ENCODE data around the gene ASIC2.

The ASIC2 gene

DNA sequence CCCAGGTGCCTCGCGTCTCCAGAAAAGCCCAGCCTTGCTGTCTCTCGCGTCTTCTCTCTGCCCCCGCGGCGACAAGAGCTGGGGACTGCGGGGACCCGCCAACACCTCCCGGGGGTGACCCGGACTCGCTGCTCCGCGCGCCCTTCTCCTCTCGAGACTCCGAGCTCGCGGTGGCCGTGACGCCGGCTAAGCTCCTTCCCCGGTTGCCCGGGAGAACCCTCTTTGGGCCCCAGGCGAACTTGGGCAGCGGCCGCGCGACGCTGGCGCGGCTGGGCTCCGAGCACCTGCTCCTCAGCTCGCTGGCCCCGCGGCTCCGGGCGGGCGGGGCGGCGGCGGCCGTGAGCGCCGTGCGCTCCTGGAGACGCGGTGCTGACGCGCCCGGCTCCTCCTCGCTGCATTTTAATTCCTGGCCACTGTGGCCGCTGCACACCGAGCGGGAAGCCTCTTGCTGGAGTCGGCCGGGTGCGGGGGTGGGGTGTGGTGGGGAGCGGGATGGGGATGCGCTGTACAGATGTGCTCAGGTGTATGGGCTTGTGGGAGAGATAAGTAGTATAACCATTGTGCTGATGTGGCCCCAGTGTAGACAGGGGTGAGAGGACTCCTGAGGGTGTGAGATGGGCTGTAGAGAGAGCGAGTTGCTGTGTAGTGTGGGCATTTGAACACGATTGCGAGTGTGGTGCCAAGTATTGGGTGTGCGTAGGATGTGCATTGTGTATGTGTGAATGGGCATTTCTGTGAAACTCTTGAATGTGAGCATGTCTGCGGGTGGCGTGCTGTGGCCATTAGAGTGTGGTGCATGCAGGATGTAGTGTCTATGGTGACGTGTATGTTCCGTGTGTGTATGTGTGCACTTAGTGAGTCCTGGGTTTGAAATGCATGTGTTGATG is at the start of gene ASIC2:
TSS of gene ASIC2 (minus strand) at position 315 of the 887 bp plus-strand sequence.
- no peak for DNase-seq (ENCODE audit: low read depth)

DNA sequence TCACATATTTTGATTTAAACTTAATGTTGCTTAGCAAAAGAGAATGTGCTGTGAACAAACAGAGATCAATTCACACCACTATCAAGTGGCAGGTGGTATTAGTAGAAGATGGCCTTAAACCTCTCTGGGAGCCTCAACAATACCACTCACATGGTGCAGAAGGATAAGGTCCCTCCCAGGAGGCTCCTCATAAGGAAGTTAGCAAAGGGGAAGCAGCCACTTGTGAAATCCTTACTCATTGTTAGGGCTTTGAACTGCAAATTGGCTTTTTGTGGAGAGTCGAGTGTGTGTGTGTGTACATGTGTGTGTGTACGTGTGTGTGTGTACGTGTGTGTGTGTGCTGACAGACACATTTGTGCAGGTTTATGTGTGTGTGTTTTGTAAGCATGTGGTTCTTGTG is 48.9 kb upstream of the ASIC2 start:
- no peak for DNase-seq (ENCODE audit: low read depth)

DNA sequence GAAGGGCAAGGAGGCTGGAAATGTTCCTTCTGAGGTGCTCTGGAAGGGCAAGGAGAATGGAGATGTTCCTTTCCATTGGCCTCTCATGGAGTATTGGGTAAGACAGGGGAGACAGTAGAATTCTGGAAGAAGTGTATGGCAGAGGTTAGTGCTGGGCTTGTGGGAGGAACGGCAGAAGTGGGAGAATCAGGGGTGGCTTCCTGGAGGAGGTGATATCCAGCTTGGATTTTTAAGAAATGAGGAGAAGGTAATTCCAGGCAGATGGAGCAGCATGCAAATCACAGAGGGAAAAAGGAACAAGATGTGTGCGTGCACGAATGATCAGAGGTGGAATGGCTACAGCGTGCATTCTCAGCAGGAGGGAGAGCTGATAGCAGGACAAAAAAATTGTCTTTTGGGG is 45.1 kb upstream of the ASIC2 start:
- DNase-seq (ENCODE audit: low read depth) = no peak

DNA sequence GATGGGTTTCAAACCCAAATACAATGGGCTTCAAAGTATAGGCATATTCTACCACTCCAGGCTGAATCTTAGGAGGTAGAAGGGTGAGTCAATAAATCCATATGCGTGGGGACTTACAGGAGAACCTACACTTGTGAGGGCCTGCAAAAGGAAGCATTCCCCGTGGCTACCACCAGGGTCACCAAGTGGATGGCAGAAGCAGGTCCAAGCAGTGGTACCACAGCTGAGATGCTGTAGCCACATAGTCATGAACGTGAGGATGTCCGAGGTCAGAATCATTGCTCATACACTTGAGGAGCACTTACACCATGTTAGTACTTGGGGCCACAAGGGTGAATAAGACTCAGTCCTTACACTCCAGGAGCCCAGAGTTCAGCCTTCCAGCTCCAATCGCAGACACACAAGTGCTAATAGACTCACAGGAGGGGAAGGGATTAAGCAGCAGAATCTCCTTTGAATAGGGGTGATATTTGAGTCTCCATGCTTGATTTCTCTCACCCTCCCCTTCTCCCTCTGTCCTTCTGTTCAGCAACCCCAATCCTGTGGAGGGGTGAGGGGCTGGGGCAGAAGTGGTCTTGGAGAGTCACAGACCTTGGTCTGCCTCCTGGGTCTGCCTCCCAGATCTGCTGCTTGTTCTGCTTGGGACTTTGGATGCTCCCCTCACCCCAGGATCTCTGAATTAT is 42.5 kb upstream of the ASIC2 start:
- no peak for DNase-seq (ENCODE audit: low read depth)

DNA sequence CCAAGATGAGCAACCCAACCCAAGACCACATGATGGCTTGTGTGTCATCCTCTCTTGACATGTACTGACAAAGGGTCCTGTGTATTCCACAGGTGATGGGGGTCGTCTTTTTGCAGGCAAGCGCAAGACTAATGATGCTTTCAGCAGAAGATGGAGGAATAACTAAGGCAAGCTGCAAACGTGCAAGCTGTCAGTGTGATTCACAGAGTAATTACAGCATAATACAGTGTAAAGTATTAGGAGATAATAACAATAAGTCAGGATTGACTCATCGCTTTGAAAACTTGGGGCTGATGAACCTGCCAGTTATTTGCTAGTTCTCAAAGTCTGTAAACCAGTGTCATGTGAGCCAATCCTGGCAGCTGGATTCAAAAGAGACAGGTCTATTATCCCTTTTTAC is 41.6 kb upstream of the ASIC2 start:
- no peak for DNase-seq (ENCODE audit: low read depth)

DNA sequence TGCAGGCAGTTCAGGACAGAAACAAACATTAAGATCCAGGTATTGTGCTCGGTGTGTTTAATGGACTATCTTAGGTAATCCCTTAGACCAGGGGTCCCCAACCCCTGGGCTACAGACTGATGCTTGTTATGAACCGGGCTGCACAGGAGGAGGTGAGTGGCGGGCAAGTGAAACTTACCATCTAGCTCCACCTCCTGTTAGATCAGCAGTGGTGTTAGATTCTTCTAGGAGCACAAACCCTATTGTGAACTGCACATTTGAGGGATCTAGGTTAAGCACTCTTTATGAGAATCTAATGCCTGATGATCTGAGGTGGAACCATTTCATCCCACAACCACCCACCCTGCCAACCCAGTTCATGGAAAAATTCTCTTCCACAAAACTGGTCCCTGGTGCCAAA is 37.8 kb upstream of the ASIC2 start:
- DNase-seq (ENCODE audit: low read depth) = no peak

DNA sequence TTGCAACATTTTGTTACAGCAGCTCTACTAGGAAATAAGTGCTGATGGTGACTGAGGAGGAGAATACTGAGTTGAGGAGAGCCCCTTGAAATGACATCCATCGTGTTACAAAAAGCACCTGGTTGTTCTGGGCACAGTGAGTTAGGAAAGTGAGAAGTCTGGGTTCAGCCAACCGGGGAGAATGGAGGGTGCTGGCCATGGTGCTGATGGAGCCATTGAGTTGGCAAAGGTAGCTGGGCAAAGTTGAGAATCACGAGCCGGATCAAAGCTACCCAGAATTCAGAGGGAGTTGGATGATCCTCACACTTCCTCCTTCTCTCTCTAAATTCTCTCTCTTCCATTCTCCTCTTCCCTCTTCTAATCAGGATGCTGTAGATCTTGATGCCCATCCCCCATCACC is 35.0 kb upstream of the ASIC2 start:
- DNase-seq (ENCODE audit: low read depth) = no peak

DNA sequence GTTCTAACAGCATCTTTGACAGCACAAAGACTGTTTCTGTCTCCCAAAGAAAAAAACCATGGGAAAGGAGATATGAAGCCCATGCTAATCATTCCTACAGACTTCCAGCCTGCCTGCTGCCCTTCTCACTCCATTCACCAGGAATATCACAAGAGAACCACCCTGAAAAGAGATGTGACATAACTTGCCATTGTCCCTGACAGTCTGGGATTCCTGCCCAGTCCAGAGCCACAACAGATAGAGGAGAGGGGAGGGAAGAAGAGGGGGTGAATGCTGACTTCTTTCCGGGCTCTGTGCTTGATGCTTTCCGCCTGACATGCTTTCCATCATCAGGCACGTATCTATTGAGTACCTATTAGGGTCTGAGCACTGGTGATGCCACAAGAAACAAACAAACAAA is 31.6 kb upstream of the ASIC2 start:
- no peak for DNase-seq (ENCODE audit: low read depth)

DNA sequence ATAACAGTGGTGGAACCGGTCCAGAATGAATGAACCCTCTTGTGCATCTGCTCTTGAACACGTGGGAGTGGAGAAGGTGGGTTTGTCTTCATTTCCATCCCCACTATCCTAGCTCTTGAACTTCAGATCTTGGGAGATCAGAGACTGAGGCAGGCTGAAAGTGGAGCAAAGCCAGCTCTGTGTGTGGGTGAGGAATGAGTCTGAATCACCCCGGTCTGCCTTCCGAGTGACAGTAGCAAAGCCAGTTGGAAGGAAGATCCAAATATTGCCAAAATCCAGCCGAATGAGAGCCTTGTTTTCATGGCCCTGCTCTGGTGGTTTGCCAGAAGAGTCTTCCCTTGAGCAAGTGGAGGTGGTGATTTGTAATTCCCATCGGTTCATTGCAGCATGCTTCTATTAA is 29.0 kb upstream of the ASIC2 start:
- DNase-seq (ENCODE audit: low read depth) = no peak

DNA sequence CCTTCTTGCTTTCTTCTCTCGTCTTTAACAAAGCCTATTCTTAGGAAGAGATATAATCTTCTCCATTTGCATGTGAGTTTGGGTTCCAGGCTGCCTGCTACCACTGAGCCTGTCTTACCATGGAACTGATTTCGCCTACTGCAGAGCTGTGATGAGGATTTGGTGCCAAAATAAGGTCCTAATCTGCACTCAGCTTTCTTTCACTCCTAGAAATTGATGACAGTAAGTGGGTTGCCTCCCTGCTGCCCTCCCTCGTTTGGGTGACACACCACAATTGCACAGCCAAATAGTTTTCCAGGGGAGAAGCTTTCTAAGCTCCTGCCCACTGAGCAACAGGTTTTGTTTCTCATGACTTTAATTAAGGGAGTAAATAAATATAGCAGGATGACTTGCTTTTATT is 25.1 kb upstream of the ASIC2 start:
- no peak for DNase-seq (ENCODE audit: low read depth)

DNA sequence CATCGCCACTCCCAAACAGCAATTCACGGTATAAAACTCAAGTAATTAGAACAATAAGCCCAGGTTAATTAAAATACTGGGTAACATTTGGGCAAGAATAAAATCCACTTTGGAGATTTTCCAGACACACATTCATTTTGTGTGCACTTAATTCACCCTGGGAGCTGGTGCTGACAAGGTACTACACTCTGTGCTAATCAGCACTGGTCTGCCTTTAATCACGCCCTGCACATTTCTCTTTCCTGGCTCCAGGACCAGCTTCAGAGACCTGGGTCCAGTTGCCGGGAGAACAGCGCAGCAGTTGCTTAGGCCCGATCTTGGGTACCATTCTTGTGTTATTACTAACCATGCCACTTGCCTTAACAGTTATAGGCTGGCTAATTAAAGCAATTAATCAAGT is 23.7 kb upstream of the ASIC2 start:
- DNase-seq (ENCODE audit: low read depth) = no peak

DNA sequence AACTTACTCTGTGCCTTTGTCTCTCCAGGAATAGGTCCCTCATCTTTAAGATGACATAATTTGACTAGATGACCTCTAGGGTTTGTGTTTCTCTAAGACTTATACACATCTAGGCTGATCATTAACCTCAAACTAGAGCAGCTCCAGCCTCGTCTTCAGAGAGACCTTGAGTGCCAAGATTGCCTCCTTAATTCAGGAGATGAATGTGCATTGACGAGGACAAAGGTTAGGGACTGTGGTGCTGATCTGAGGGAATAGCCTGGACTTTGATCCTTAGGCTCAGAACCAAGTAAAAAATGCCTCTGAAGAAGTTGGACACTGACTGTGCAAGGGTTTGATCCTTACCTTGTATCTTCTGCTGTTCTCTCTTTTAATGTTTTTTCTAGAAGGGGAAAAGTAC is 17.2 kb upstream of the ASIC2 start:
- DNase-seq (ENCODE audit: low read depth) = no peak

DNA sequence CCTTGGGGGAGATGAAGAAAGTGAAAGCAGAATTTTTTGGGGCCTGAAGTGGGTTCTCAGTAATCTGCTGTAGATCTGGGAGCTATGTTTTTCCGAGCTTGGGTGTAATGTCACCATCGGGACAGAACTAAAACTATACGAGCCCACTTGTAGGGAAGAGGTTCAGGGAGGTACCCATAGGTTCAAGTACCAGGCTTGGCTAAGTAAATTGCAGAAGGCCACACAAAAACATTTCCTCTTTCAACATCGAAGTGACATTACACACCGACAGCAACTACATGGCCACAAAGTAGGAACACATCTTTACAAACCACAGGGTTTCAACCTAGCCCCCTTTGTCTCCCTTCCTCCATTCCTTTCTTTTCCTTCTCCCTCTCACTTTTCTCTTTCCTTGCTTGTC is 10.2 kb upstream of the ASIC2 start:
- no peak for DNase-seq (ENCODE audit: low read depth)

DNA sequence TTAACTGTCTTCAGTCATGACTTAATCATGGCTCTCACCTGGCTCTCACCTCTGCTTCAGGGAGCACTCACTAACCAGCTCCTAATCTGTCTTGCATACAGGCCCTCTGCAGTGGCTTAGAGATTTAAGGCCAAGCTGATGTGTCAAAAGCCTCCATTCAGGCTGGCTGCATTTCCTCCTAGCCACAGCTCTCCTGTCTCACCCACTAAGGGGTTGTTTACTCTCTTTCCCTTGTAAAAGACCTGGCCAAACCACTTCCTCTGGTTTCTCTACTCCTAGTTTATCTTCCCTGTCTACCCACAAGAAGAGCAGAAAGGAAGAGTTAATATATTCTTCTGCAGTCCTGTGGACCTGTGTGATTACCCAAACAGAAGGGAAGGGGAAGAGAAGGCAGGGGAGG is 9.3 kb upstream of the ASIC2 start:
- DNase-seq (ENCODE audit: low read depth) = no peak

DNA sequence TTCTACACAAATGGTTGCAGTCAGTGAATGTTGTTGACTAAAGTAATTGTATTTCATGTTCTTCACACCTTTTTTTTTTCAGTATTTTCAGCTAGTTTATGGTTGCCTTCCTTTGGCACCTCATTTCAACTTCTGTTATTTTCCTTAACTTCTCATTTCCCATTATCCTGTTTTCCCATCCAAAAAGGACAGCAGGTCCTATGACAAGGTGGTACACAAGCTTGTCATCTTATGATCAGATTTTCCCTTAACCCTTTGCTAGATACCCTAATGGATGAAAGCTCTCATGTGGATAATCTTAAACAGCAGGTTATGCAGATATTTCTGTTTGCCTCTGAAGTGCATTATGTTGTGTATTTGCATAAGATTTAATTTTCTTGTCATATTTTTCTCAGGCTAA is 7.1 kb upstream of the ASIC2 start:
- DNase-seq (ENCODE audit: low read depth) = no peak

DNA sequence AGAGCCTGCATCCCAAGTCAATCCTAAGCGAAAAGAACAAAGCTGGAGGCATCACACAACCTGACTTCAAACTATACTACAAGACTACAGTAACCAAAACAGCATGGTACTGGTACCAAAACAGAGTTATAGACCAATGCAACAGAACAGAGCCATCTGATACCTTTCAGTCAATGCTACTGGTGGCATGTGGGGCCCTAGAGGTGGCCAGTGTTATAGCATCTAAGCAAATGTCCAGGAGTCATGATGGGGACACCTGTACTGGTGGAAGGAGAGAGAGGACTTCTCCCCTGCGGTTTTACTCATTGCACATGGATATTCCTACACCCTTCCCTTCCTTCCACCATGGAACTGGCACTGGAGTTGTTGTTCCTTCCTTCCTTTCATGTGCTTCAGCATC is 6.0 kb upstream of the ASIC2 start:
- DNase-seq (ENCODE audit: low read depth) = no peak

DNA sequence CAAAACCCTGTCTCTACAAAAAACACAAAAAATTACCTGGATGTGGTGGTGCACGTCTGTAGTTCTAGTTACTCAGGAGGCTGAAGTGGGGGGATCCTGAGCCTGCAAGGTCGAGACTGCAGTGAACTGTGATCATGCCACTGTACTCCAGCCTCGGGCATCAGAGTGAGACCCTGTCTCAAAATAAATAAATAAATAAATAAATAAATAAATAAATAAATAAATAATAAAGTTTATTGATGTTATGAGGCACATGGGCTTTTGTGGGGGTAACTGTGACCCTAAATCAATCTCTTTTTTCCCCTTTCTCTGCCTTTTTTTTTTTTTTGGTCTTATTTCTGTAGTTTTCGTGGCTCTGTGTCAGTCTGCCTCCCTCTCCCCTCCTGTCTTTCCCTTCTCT is 4.5 kb upstream of the ASIC2 start:
- DNase-seq (ENCODE audit: low read depth) = no peak

DNA sequence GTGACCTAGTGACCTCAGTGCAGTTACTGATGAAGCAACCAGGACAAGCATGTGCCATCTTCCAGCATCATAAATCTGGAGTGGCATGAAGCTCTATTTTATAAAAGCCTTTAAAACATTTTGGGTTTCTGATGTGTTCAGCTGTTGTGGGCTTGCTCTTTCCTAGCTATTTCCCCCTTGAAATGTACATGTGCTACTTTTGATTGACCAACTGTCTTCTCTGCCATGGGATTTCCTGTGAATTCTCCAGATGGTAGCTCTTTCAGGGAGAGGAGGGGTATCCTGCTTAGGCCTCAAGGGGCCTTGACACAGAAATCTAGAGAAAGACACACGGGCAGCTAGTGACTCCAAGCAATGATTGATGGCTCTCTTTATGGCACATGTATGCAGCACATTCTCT is 1.9 kb upstream of the ASIC2 start:
- no peak for DNase-seq (ENCODE audit: low read depth)

DNA sequence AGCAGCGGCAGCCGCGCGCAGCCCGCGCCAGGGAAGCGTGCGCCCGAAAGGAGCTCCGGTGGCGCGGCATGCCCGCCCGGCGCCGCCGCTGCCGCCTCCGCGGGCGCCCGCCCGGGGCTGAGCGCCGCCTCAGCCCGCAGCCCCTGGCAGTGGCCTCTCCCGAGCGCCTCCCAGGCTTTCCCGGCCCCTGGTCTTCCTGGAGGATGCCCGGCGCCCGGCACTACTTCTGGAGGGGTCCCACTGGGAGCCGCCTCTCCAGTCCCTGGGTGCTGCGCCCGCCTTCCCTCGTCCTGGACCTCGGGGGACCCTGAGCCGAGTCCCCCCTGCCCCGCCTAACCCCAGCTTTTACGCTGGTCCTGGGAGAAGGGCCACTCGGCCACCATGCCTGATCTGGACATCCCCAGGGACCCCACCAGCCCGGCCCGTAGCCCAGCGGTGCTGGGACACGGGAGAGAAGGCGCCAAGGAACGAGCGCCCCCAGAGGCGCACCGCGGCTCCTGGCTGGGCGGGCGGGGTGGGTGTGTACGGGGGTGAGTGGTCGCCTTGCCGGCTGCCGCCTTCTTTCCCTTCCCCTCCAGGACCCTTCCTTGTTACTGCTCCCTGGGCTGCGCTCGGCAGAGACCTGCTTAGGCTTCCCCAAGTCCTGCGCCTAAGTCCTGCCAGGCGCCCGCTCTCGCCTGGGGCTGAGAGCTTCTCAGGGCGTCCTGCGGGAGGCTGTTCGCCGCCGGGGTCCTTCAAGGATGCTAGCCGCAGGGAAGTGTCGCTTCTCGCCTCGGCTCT is 704 bp downstream of the ASIC2 start:
- DNase-seq (ENCODE audit: low read depth) = no peak

DNA sequence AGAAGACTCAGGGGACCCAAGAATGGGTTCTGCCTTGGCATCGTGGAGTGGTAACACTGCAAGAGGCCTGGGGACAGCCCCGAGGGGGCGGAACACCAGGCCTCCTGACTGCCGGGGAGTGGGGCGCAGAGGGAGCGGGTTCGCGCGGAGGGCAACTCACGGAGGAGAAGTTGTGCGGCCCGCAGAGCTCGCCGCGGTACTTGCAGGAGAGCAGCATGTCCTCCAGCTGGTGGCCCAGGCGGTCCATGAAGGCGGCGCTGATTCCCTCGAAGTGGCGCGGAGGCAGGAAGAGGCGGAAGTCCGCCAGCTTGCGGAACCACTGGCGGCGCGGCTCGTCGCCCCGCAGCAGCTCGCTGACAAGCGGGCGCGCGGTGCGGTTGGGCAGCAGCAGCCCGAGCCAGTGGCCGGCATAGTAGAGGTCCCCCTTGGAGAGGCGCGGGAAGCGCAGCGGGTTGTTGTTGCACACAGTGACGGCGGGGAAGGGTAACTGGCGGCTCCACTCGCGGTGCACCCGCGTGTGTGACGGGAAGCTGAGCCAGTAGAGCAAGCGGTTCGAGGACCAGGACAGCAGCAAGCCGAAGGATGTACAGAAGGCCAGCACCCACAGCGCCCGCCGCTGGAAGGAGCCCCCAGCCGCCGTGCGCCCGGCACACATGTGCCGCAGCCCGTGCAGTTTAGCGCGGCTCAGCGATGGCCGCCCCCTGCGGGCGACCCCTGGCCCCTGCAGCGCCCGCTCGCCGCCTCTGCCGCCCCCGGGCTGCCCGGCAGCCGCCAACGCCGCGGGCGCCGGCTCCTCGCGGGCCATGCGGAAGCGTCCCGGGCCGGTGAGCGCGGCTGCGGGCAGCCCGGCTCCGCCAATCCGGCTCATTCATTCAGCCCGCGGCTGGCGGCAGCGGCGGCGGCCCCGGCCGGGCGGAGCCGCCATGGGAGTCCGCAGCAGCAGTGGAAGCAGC is 1.6 kb downstream of the ASIC2 start:
- DNase-seq (ENCODE audit: low read depth) = no peak

DNA sequence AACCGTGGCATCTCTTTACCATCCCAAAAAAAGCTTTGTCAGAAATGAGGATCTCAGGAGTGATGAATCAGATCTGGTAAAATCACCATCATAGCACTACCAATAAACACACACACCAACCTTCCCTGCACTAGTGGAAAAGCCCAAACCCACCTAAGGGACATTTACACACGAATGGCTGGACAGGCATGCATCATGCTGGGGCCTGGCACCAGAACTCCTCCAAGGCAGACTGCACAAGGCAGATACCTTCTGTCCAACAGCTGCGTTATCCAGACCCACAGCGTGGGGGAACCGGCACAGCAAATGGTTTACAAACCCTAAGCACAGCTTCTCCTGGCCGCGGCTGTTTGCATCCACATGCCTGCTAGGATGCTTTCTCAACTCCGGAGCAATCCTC is 2.8 kb downstream of the ASIC2 start:
- no peak for DNase-seq (ENCODE audit: low read depth)

DNA sequence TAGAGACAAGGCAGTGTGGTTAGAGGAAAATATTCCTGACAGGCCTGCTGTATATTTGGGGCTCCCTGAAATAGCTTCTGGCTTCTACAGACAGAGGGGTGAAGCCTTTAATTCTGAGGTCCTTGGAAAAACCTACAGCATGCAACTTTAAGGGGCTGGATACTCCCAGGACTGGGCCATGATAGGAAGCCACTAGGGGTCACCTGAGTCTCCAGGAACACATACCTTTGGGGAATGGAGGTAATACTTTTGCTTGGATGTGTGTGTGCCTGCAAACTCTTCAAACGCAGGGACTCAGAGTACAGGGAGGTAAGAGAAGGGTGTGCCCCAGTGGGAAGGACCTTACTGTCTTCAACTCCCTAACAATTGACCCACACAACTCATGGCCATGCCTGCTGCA is 4.1 kb downstream of the ASIC2 start:
- no peak for DNase-seq (ENCODE audit: low read depth)
